WTC11 (cell line): ENCODE data around the gene SACS. TPM values are rescaled to one million over a fixed set of nuclear protein-coding genes. Genes with fewer than 3 reads are reported as not detected.

Source experiments
- ATAC-seq: fragments of 200-7000 bp; cut with Tn5 transposase; 2 replicates; pipeline ENCODE4 v1.10.0; 2021; ENCODE audit warnings: mild to moderate bottlenecking, moderate library complexity
- CTCF ChIA-PET: fragments of 300-600 bp; sonication (Branson Sonifier 250); formaldehyde crosslinking; loops from one replicate; lab custom pipeline; 2021; ENCODE audit warnings: antibody characterized with exemption; lab: Charles Lee
- POLR2A ChIA-PET: fragments of 350-600 bp; sonication (Branson Sonifier 250); formaldehyde crosslinking; loops from one replicate; lab custom pipeline; 2021; ENCODE audit warnings: antibody characterized with exemption; lab: Charles Lee
- DNase-seq: peaks from one replicate; pipeline ENCODE4 v3.0.0; 2021; ENCODE audit warnings: low spot score
- H3K27ac Mint-ChIP-seq: 2 replicates; pipeline ENCODE4 v1.8.0; 2021; ENCODE audit warnings: mixed read lengths
- H3K27me3 Mint-ChIP-seq: 2 replicates; pipeline ENCODE4 v1.8.0; 2021; ENCODE audit warnings: low read depth, mild to moderate bottlenecking, moderate library complexity, mixed read lengths
- H3K36me3 Mint-ChIP-seq: 2 replicates; pipeline ENCODE4 v1.8.0; 2021; ENCODE audit warnings: mixed read lengths
- H3K4me1 Mint-ChIP-seq: 2 replicates; pipeline ENCODE4 v1.8.0; 2022; ENCODE audit warnings: mixed read lengths
- H3K4me3 Mint-ChIP-seq: 2 replicates; pipeline ENCODE4 v1.8.0; 2021; ENCODE audit warnings: mild to moderate bottlenecking, moderate library complexity, mixed read lengths
- H3K9me3 Mint-ChIP-seq: 2 replicates; pipeline ENCODE4 v1.8.0; 2021; ENCODE audit warnings: mixed read lengths
- ARID4B ChIP-seq: sonication (generic); formaldehyde crosslinking; IDR thresholded peaks from 2 replicates; pipeline ENCODE4 v1.8.0; 2023; ENCODE audit warnings: missing genetic modification reagents, mild to moderate bottlenecking, borderline replicate concordance
- CBFB ChIP-seq: sonication (generic); formaldehyde crosslinking; IDR thresholded peaks from 2 replicates; pipeline ENCODE4 v1.8.1; 2022; ENCODE audit warnings: mild to moderate bottlenecking, low read depth, missing genetic modification reagents
- EMX1 ChIP-seq: fragments of 250-450 bp; sonication (Bioruptor Pico); IDR thresholded peaks from 2 replicates; pipeline ENCODE4 v1.8.0; 2021; ENCODE audit warnings: mild to moderate bottlenecking
- GABPB1 ChIP-seq: sonication (generic); formaldehyde crosslinking; IDR thresholded peaks from 2 replicates; pipeline ENCODE4 v1.8.1; 2023; ENCODE audit warnings: mild to moderate bottlenecking, missing genetic modification reagents
- MXD4 ChIP-seq: fragments of 250-450 bp; sonication (Bioruptor Pico); IDR thresholded peaks from 2 replicates; pipeline ENCODE4 v1.8.0; 2021; ENCODE audit warnings: mild to moderate bottlenecking, moderate library complexity, borderline replicate concordance
- NFYB ChIP-seq: sonication (generic); formaldehyde crosslinking; conservative IDR thresholded peaks from 2 replicates; pipeline ENCODE4 v1.8.0; 2022; ENCODE audit warnings: low read depth, missing genetic modification reagents
- PRDM15 ChIP-seq: sonication (generic); formaldehyde crosslinking; IDR thresholded peaks from 2 replicates; pipeline ENCODE4 v1.8.0; 2022; ENCODE audit warnings: missing genetic modification reagents
- RORB ChIP-seq: fragments of 250-450 bp; sonication (Bioruptor Pico); IDR thresholded peaks from 2 replicates; pipeline ENCODE4 v1.9.0; 2021; ENCODE audit warnings: mild to moderate bottlenecking
- ZNF121 ChIP-seq: sonication (generic); formaldehyde crosslinking; IDR thresholded peaks from 2 replicates; pipeline ENCODE4 v1.8.0; 2023; ENCODE audit warnings: missing genetic modification reagents
- ZNF138 ChIP-seq: sonication (generic); formaldehyde crosslinking; conservative IDR thresholded peaks from 2 replicates; pipeline ENCODE4 v1.8.1; 2022; ENCODE audit warnings: mild to moderate bottlenecking, moderate library complexity, missing genetic modification reagents
- total RNA-seq: library from RNA; stranded (reverse); gene quantifications from 3 replicates; pipeline ENCODE4 v1.2.3, GENCODE V29; 2021
- TF ChIP-seq, protein P1 (sequence below): fragments of 250-450 bp; sonication (Bioruptor Pico); IDR thresholded peaks from 2 replicates; pipeline ENCODE4 v1.9.0; 2021; ENCODE audit warnings: mild to moderate bottlenecking, borderline replicate concordance
- TF ChIP-seq, protein P2 (sequence below): sonication (generic); formaldehyde crosslinking; IDR thresholded peaks from 2 replicates; pipeline ENCODE4 v1.8.0; 2022; ENCODE audit warnings: mild to moderate bottlenecking, missing genetic modification reagents
- TF ChIP-seq, protein P3 (sequence below): fragments of 250-450 bp; sonication (Bioruptor Pico); IDR thresholded peaks from 2 replicates; pipeline ENCODE4 v1.9.0; 2021; ENCODE audit warnings: mild to moderate bottlenecking
- TF ChIP-seq, protein P4 (sequence below): sonication (generic); formaldehyde crosslinking; IDR thresholded peaks from 2 replicates; pipeline ENCODE4 v1.8.1; 2023; ENCODE audit warnings: mild to moderate bottlenecking, moderate library complexity, missing genetic modification reagents

Gene SACS
- total RNA-seq, 1 experiment from 2014 or later = 35.2 TPM

GRCh38 chr13:23434491-23434890 is 989 bp upstream of the SACS start:
- peak overlapping the region; percentile 91 for H3K4me3 Mint-ChIP-seq
- H3K27ac Mint-ChIP-seq = no peak overlapping the region
- TF ChIP-seq, protein P1, sequence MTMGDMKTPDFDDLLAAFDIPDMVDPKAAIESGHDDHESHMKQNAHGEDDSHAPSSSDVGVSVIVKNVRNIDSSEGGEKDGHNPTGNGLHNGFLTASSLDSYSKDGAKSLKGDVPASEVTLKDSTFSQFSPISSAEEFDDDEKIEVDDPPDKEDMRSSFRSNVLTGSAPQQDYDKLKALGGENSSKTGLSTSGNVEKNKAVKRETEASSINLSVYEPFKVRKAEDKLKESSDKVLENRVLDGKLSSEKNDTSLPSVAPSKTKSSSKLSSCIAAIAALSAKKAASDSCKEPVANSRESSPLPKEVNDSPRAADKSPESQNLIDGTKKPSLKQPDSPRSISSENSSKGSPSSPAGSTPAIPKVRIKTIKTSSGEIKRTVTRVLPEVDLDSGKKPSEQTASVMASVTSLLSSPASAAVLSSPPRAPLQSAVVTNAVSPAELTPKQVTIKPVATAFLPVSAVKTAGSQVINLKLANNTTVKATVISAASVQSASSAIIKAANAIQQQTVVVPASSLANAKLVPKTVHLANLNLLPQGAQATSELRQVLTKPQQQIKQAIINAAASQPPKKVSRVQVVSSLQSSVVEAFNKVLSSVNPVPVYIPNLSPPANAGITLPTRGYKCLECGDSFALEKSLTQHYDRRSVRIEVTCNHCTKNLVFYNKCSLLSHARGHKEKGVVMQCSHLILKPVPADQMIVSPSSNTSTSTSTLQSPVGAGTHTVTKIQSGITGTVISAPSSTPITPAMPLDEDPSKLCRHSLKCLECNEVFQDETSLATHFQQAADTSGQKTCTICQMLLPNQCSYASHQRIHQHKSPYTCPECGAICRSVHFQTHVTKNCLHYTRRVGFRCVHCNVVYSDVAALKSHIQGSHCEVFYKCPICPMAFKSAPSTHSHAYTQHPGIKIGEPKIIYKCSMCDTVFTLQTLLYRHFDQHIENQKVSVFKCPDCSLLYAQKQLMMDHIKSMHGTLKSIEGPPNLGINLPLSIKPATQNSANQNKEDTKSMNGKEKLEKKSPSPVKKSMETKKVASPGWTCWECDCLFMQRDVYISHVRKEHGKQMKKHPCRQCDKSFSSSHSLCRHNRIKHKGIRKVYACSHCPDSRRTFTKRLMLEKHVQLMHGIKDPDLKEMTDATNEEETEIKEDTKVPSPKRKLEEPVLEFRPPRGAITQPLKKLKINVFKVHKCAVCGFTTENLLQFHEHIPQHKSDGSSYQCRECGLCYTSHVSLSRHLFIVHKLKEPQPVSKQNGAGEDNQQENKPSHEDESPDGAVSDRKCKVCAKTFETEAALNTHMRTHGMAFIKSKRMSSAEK (CRISPR knock-in tag) = no peak
- TF ChIP-seq RORB (CRISPR knock-in tag) (no peak), EMX1 (no peak), CBFB (no peak), NFYB (CRISPR knock-in tag) (no peak), GABPB1 (CRISPR knock-in tag) (no peak), MXD4 (CRISPR knock-in tag) (no peak), PRDM15 (CRISPR knock-in tag) (no peak), ARID4B (no peak), ZNF121 (CRISPR knock-in tag) (no peak), ZNF138 (no peak)
- TF ChIP-seq, protein P2, sequence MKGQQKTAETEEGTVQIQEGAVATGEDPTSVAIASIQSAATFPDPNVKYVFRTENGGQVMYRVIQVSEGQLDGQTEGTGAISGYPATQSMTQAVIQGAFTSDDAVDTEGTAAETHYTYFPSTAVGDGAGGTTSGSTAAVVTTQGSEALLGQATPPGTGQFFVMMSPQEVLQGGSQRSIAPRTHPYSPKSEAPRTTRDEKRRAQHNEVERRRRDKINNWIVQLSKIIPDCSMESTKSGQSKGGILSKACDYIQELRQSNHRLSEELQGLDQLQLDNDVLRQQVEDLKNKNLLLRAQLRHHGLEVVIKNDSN (CRISPR knock-in tag) = no peak
- TF ChIP-seq, protein P3, sequence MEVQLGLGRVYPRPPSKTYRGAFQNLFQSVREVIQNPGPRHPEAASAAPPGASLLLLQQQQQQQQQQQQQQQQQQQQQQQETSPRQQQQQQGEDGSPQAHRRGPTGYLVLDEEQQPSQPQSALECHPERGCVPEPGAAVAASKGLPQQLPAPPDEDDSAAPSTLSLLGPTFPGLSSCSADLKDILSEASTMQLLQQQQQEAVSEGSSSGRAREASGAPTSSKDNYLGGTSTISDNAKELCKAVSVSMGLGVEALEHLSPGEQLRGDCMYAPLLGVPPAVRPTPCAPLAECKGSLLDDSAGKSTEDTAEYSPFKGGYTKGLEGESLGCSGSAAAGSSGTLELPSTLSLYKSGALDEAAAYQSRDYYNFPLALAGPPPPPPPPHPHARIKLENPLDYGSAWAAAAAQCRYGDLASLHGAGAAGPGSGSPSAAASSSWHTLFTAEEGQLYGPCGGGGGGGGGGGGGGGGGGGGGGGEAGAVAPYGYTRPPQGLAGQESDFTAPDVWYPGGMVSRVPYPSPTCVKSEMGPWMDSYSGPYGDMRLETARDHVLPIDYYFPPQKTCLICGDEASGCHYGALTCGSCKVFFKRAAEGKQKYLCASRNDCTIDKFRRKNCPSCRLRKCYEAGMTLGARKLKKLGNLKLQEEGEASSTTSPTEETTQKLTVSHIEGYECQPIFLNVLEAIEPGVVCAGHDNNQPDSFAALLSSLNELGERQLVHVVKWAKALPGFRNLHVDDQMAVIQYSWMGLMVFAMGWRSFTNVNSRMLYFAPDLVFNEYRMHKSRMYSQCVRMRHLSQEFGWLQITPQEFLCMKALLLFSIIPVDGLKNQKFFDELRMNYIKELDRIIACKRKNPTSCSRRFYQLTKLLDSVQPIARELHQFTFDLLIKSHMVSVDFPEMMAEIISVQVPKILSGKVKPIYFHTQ (CRISPR knock-in tag) = no peak
- TF ChIP-seq, protein P4, sequence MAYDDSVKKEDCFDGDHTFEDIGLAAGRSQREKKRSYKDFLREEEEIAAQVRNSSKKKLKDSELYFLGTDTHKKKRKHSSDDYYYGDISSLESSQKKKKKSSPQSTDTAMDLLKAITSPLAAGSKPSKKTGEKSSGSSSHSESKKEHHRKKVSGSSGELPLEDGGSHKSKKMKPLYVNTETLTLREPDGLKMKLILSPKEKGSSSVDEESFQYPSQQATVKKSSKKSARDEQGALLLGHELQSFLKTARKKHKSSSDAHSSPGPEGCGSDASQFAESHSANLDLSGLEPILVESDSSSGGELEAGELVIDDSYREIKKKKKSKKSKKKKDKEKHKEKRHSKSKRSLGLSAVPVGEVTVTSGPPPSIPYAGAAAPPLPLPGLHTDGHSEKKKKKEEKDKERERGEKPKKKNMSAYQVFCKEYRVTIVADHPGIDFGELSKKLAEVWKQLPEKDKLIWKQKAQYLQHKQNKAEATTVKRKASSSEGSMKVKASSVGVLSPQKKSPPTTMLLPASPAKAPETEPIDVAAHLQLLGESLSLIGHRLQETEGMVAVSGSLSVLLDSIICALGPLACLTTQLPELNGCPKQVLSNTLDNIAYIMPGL (CRISPR knock-in tag) = no peak
- peak; percentile 11; the same call in 1 of the 2 replicates for ATAC-seq
- no peak for DNase-seq
- peaks cover 4% of the 10 kb centered on the region; the same call in 1 of the 2 replicates for H3K36me3 Mint-ChIP-seq
- ChIA-PET POLR2A (no interaction called here), CTCF (interaction anchor here (1.3 to 2.3 kb wide), 2 partner anchors 15 to 308 kb away, joined by 3 to 9 read pairs; no protein-coding TSS in a partner anchor)
- peaks cover 31% of the 10 kb centered on the region for H3K4me1 Mint-ChIP-seq
- H3K9me3 Mint-ChIP-seq = no peaks in the 10 kb centered on the region
- peaks cover 10% of the 10 kb centered on the region for H3K27me3 Mint-ChIP-seq
